ENCODE data around the gene SYNE1.
"Not testable (repeated sequence)": the region's sequence is repeated elsewhere in the genome, so short reads cannot be mapped to it uniquely, and the experiment has no call there.

SYNE1 gene

DNA sequence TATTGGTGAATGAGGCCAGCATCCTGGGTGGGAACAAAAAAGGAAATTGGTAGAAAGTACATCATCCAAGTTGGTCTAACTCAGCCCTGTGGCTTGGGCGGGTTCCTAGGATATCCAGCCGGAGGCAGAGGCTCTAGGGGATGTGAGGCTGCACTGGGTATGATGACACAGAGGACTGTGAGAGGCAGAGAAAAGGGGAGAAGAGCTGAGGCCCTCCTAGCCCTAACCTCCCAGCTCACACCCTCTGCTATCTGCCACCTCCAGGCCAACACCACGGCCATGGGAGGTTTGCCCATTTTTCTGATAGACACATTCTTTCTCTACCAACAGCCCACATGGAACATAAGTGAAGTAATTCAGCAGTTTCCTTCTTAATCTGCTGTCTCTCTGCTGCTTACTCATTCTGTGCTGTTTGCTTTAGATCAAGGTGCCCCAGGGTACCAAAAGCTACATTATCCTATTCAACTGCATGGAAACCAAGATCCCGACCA is 545.3 kb downstream of the SYNE1 start:
- no peaks in the 10 kb centered on the region for H3K36me3 Mint-ChIP-seq
- H3K4me3 Mint-ChIP-seq = no peak overlapping the region
- H3K27ac Mint-ChIP-seq = no peak overlapping the region
- no peaks in the 10 kb centered on the region for H3K4me1 Mint-ChIP-seq
- peaks cover 4% of the 10 kb centered on the region for H3K27me3 Mint-ChIP-seq
- H3K9me3 Mint-ChIP-seq = no peaks in the 10 kb centered on the region
- no peak for DNase-seq
- CTCF ChIA-PET = no interaction called here

DNA sequence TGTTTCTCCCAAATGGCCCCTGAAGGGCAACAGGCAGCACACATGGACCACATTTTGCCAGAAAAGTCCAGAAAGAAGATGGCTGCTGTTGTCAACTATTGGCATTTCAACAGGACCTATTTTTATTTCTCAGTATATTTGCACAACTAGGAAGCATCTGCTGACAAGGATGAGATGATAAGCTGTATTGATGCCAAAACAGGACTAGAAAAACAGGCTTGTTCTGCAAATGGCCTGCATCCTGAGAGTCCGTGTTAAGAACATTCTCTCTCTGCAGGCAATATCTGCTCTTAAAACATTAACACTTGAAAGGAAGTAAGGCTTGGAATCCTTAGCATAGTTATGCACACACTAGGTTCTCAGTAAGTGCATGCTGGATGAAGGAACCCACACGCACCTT is 546.0 kb downstream of the SYNE1 start:
- no peaks in the 10 kb centered on the region for H3K36me3 Mint-ChIP-seq
- CTCF ChIA-PET = no interaction called here
- no peaks in the 10 kb centered on the region for H3K9me3 Mint-ChIP-seq
- H3K4me1 Mint-ChIP-seq = no peaks in the 10 kb centered on the region
- no peak overlapping the region for H3K4me3 Mint-ChIP-seq
- no peak for DNase-seq
- peaks cover 4% of the 10 kb centered on the region for H3K27me3 Mint-ChIP-seq
- H3K27ac Mint-ChIP-seq = no peak overlapping the region

DNA sequence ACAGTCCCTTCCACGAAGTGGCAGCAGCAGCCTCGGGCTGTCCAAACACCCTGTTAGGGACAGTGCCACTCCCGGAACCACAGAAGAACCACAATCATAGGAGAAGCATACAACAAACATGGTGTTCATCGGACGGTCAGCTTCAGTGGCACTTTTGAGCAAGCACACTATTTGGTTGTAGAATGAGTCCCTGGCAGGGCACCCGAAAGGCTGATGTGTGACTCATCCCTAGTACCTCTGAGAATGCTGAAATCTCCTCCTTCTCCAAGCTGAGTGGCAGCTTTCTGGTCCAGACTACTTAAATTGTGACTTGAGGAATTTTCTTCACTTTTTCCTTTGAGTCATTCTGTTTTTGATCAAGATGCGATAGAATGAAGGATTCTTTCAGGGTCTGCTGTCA is 547.2 kb downstream of the SYNE1 start:
- H3K4me3 Mint-ChIP-seq = no peak overlapping the region
- H3K36me3 Mint-ChIP-seq = no peaks in the 10 kb centered on the region
- CTCF ChIA-PET = interaction anchor here (0.8 kb wide), 1 partner anchor 8 kb away, joined by 3 read pairs; no protein-coding TSS in a partner anchor
- H3K27ac Mint-ChIP-seq = no peak overlapping the region
- H3K9me3 Mint-ChIP-seq = no peaks in the 10 kb centered on the region
- H3K27me3 Mint-ChIP-seq = peaks cover 4% of the 10 kb centered on the region
- no peak for DNase-seq
- H3K4me1 Mint-ChIP-seq = no peaks in the 10 kb centered on the region

DNA sequence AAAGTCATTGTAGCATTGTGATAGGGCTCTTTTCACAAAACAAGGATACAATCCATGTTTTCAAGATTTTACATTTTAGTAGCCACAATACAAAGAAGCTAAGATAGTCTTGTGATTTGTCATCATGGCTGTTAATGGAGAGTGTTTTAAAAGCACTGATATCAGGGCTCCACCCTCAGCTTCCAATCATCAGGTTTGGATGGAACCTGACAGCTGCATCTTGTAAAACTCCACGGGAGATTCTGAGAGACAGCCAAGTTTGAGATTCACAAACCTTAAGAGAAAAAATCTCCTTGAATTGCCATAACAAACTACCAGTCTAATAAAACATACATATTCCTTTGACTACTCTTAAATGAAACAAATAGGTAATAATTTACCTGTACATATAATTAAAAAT is 549.5 kb downstream of the SYNE1 start:
- Mint-ChIP-seq H3K27ac (no peak overlapping the region), H3K27me3 (peaks cover 4% of the 10 kb centered on the region), H3K4me1 (no peaks in the 10 kb centered on the region), H3K9me3 (no peaks in the 10 kb centered on the region), H3K36me3 (no peaks in the 10 kb centered on the region), H3K4me3 (no peak overlapping the region)
- CTCF ChIA-PET = no interaction called here
- DNase-seq = no peak

DNA sequence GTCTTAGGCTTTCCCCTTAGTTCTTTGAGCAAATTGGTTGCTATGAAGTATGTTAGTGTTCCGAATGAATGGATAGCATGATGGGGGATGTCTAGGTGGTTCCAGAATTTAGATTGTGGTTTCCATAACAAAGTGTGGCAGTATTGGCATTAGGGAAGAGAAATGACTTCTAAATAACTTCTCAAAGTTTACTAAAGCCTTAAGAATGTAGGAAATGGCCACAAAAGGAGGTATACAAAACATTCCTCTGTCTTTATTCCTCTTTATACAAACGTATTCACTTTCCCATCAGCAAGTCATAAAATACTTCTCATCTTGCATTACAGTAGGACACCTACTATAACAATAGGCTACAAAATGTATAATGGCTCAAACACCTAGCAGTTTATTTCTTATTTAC is 550.1 kb downstream of the SYNE1 start:
- Mint-ChIP-seq H3K4me3 (no peak overlapping the region), H3K4me1 (no peaks in the 10 kb centered on the region), H3K27ac (no peak overlapping the region), H3K27me3 (peaks cover 4% of the 10 kb centered on the region), H3K9me3 (no peaks in the 10 kb centered on the region), H3K36me3 (no peaks in the 10 kb centered on the region)
- CTCF ChIA-PET = no interaction called here
- DNase-seq = no peak

DNA sequence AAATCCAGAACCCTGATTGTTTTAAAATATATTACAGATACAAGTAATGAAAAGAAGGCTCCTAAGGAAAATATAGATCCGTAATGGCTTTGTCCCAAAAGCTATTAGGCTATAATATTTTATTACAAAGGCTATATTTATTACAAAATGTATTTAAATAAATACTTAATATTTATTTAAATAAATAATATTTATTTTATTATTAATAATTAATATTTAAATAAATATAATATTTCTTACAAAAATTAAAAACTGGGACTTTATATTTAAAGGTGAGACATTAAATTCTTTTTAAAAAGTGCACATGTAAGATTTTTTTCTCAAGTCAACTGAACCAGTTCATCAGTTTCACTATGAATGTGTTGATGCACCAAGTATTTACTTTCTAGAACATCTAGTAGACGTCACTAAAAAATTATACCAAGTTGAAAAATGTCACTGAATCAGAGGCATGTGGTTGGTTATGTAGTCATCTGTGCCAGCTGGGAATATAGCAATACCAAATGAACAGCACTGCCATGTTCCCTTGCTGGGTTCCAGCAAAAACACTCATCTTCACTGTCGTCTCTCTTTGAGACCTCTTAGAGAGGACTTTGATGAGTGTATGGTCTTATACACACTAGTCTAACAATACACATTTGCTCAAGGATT is 550.8 kb downstream of the SYNE1 start:
- Mint-ChIP-seq H3K9me3 (peaks cover under 1% of the 10 kb centered on the region), H3K4me3 (no peak overlapping the region), H3K27me3 (peaks cover 4% of the 10 kb centered on the region), H3K27ac (no peak overlapping the region), H3K4me1 (no peaks in the 10 kb centered on the region), H3K36me3 (no peaks in the 10 kb centered on the region)
- no peak for DNase-seq
- CTCF ChIA-PET = no interaction called here

DNA sequence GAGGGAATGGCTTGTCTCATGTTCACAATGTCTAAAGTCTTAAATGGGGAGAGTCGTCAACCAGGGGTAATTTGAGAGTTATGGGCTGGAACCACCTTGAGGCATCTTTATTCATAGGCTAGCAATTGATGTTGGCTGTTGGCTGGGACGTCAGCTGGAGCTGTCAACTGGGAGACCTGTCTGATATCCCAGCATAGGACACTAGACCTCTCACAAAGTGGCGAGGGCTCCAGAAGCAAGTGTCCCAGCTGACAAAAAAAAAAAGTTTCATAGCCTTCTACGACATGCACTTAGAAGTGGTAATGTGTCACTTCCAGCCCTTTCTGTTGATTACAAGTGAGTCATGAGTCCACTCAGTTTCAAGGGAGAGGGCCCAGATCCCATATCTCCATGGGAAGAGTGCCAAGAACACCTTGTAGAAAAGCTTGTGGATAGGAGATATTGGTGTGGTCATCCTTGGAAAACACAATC is 551.7 kb downstream of the SYNE1 start:
- no peak overlapping the region for H3K27ac Mint-ChIP-seq

DNA sequence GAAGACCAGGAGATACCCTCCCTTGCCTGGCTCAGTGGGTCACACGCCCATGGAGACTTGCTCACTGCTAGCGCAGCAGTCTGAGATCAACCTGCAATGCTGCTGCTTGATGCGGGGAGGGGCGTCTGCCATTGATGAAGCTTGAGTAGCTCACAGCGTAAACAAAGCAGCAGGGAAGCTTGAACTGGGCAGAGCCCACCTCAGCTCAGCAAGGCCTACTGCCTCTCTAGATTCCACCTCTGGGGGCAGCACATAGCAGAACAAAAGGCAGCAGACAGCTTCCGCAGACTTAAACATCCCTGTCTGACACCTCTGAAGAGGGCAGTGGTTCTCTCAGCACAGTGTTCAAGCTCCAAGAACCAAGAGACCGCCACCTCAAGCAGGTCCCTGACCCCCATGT is 558.4 kb downstream of the SYNE1 start:
- H3K27ac Mint-ChIP-seq = no peak overlapping the region
- peaks cover 20% of the 10 kb centered on the region for H3K9me3 Mint-ChIP-seq
- H3K36me3 Mint-ChIP-seq = no peaks in the 10 kb centered on the region
- DNase-seq = no peak
- CTCF ChIA-PET = no interaction called here
- H3K27me3 Mint-ChIP-seq = no peaks in the 10 kb centered on the region
- H3K4me3 Mint-ChIP-seq = no peak overlapping the region
- no peaks in the 10 kb centered on the region for H3K4me1 Mint-ChIP-seq

More for the DNA sequence above, 551.7 kb downstream of the SYNE1 start:
- Mint-ChIP-seq H3K27me3 (peaks cover 2% of the 10 kb centered on the region), H3K4me1 (no peaks in the 10 kb centered on the region), H3K4me3 (no peak overlapping the region), H3K36me3 (no peaks in the 10 kb centered on the region), H3K9me3 (peaks cover 5% of the 10 kb centered on the region)
- CTCF ChIA-PET = no interaction called here
- DNase-seq = no peak

DNA sequence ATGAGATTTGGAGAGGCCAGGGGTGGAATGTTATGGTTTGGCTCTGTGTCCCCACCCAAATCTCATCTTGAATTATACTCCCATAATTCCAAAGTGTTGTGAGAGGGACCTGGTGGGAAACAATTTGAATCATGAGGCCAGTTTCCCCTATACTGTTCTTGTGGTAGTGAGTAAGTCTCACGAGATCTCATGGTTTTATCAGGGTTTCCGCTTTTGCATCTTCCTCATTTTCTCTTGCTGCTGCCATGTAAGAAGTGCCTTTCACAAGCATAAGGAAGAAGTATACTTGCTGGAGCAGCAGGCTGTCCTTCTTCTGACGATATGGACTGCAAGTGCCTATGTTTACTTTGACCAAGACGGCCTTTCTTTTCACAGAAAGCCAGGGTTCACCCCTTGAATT is 559.2 kb downstream of the SYNE1 start:
- H3K4me3 Mint-ChIP-seq = no peak overlapping the region
- CTCF ChIA-PET = no interaction called here
- peaks cover 20% of the 10 kb centered on the region for H3K9me3 Mint-ChIP-seq
- H3K4me1 Mint-ChIP-seq = no peaks in the 10 kb centered on the region
- H3K27ac Mint-ChIP-seq = no peak overlapping the region
- no peak for DNase-seq
- no peaks in the 10 kb centered on the region for H3K27me3 Mint-ChIP-seq
- no peaks in the 10 kb centered on the region for H3K36me3 Mint-ChIP-seq

DNA sequence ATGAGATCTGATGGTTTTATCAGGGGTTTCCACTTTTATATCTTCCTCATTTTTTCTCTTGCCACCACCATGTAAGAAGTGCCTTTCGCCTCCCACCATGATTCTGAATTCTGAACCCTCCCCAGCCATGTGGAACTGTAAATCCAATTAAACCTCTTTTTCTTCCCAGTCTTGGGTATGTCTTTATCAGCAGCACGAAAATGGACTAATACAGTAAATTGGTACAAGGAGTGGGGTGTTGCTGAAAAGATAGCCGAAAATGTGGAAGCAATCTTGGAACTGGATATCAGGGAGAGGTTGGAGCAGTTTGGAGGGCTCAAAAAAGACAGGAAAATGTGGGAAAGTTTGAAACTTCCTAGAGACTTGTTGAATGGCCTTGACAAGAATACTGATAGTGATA is 560.9 kb downstream of the SYNE1 start:
- CTCF ChIA-PET, H3K27ac Mint-ChIP-seq, H3K4me1 Mint-ChIP-seq, DNase-seq, H3K27me3 Mint-ChIP-seq, H3K4me3 Mint-ChIP-seq, H3K36me3 Mint-ChIP-seq: not testable (repeated sequence)
- H3K9me3 Mint-ChIP-seq = peaks cover 19% of the 10 kb centered on the region

DNA sequence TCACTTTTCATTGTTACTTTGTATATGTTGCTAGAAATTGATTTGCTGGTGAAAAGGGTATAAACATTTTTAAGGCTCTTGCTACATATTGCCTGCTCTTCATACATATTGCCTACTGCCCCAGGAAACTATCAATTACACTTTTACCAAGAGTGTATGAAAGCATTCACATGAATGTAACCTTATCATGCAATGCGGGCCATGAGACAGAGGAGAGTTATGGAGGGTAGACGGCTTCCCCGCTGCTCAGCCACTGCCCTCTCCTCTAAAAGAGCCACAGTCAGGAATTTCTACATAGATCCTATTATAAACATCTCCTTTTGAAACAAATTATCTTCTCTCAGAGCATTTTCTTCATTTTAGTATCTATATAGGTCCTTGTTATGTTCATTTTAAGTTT is 565.3 kb downstream of the SYNE1 start:
- peaks cover 12% of the 10 kb centered on the region for H3K9me3 Mint-ChIP-seq
- H3K4me3 Mint-ChIP-seq = no peak overlapping the region
- CTCF ChIA-PET = interaction anchor here (0.9 kb wide), 1 partner anchor 53 kb away, joined by 3 read pairs; no protein-coding TSS in a partner anchor

More for the DNA sequence above, 565.3 kb downstream of the SYNE1 start:
- Mint-ChIP-seq H3K27ac (no peak overlapping the region), H3K27me3 (no peaks in the 10 kb centered on the region), H3K36me3 (no peaks in the 10 kb centered on the region), H3K4me1 (no peaks in the 10 kb centered on the region)
- DNase-seq = no peak
